A549 (cell line): Measurements from ENCODE around the gene PEX26. TPM values are rescaled to one million over a fixed set of nuclear protein-coding genes. Genes with fewer than 3 reads are reported as not detected.

ENCODE experiments used
- ATAC-seq, 2 experiments: fragments of 200-7000 bp in 1 of 2; fragments of >200 bp in 1 of 2; cut with Nextera tagmentation in 1 of 2; cut with Tn5 transposase in 1 of 2; 3 replicates each; pipeline versions ENCODE4 v1.8.0 to v1.9.1; 2018 to 2020; ENCODE audit warnings: mild to moderate bottlenecking in 1 of 2, moderate library complexity in 1 of 2
- CTCF ChIA-PET: fragments of 300-600 bp; sonication (Branson Sonifier 250); formaldehyde crosslinking; extraction: SDS; loops from one replicate; lab custom pipeline; 2021; ENCODE audit warnings: antibody characterized with exemption, inconsistent platforms; lab: Yijun Ruan, JAX
- POLR2A ChIA-PET: fragments of 350-600 bp; formaldehyde crosslinking; extraction: SDS; loops from one replicate; lab custom pipeline; 2021; ENCODE audit warnings: antibody characterized with exemption, inconsistent platforms; lab: Yijun Ruan, JAX
- DNase-seq, 2 experiments: peaks; one replicate each; pipeline versions ENCODE4 v3.0.0 to v3.0.0-alpha.2; 2011 to 2016; ENCODE audit warnings: low read depth in 1 of 2, low spot score in 1 of 2
- FAIRE-seq: peaks from 2 replicates; lab custom pipeline; 2011; peaks lifted over from hg19 to GRCh38; lab: Jason Lieb, UNC
- H3K27ac ChIP-seq, 2 experiments: fragments of >200 bp; sonication (Bioruptor Twin); formaldehyde crosslinking; 3 replicates each; pipeline ENCODE4 v1.5.1; 2016 to 2017
- H3K4me1 ChIP-seq: fragments of >200 bp; sonication (Bioruptor Twin); formaldehyde crosslinking; 3 replicates; pipeline ENCODE4 v1.6.1; 2016
- H3K4me2 ChIP-seq: fragments of >200 bp; sonication (Bioruptor Twin); formaldehyde crosslinking; 3 replicates; pipeline ENCODE4 v1.6.1; 2016
- H3K4me3 ChIP-seq: fragments of >200 bp; sonication (Bioruptor Twin); formaldehyde crosslinking; 3 replicates; pipeline ENCODE4 v1.5.1; 2016
- H3K9me3 ChIP-seq: fragments of >200 bp; sonication (Bioruptor Twin); formaldehyde crosslinking; 3 replicates; pipeline ENCODE4 v1.6.1; 2016
- BHLHE40 ChIP-seq: IDR thresholded peaks from 2 replicates; pipeline ENCODE4 v1.6.1; 2012; ENCODE audit warnings: low read depth, low read length, inconsistent platforms
- CBX2 ChIP-seq: fragments of 200-600 bp; sonication (generic); IDR thresholded peaks from 2 replicates; pipeline ENCODE4 v1.6.1; 2016; ENCODE audit warnings: low read depth, mild to moderate bottlenecking, borderline replicate concordance
- EHF ChIP-seq: fragments of 250-450 bp; sonication (Bioruptor Pico); IDR thresholded peaks from 2 replicates; pipeline ENCODE4 v1.5.0; 2020; ENCODE audit warnings: mild to moderate bottlenecking
- EP300 ChIP-seq, 2 experiments: fragments of >200 bp; sonication (Bioruptor Twin); formaldehyde crosslinking; IDR thresholded peaks; 2 replicates in 1 of 2; 3 replicates in 1 of 2; pipeline ENCODE4 v1.6.1; 2016 to 2017
- FOSB ChIP-seq: fragments of 250-450 bp; sonication (Bioruptor Pico); IDR thresholded peaks from 2 replicates; pipeline ENCODE4 v1.5.0; 2020; ENCODE audit warnings: mild to moderate bottlenecking, moderate library complexity
- GATA3 ChIP-seq: IDR thresholded peaks from 2 replicates; pipeline ENCODE4 v1.6.1; 2012; ENCODE audit warnings: borderline replicate concordance
- HEYL ChIP-seq: fragments of 250-450 bp; sonication (Bioruptor Pico); IDR thresholded peaks from 2 replicates; pipeline ENCODE4 v1.8.0; 2021; ENCODE audit warnings: mild to moderate bottlenecking, moderate library complexity
- JUN ChIP-seq, 2 experiments: fragments of >200 bp; sonication (Bioruptor Twin); formaldehyde crosslinking; IDR thresholded peaks; 2 replicates in 1 of 2; 3 replicates in 1 of 2; pipeline ENCODE4 v1.6.1; 2016 to 2017
- JUNB ChIP-seq: fragments of >200 bp; sonication (Bioruptor Twin); formaldehyde crosslinking; IDR thresholded peaks from 2 replicates; pipeline ENCODE4 v1.6.1; 2016
- MAFK ChIP-seq: fragments of 450-650 bp; IDR thresholded peaks from 2 replicates; pipeline ENCODE4 v1.6.1; 2014; ENCODE audit not compliant: partially characterized antibody
- MYC ChIP-seq: IDR thresholded peaks from 2 replicates; pipeline ENCODE4 v1.6.1; 2012; ENCODE audit warnings: mild to moderate bottlenecking, inconsistent platforms, low read length, improper control_type of control experiment, borderline replicate concordance
- NPAS2 ChIP-seq: fragments of 250-450 bp; sonication (Bioruptor Pico); IDR thresholded peaks from 2 replicates; pipeline ENCODE4 v1.8.0; 2022; ENCODE audit warnings: mild to moderate bottlenecking, moderate library complexity, borderline replicate concordance
- PHF8 ChIP-seq: fragments of 200-600 bp; sonication (generic); IDR thresholded peaks from 2 replicates; pipeline ENCODE4 v1.6.1; 2016; ENCODE audit warnings: low read depth, mild to moderate bottlenecking, antibody characterized with exemption, moderate library complexity, borderline replicate concordance
- POLR2A ChIP-seq: IDR thresholded peaks from 2 replicates; pipeline ENCODE4 v1.6.1; 2012; ENCODE audit warnings: mild to moderate bottlenecking, low read length
- POLR2AphosphoS2 ChIP-seq: conservative IDR thresholded peaks from 2 replicates; pipeline ENCODE4 v1.6.1; 2012; ENCODE audit warnings: low read length, improper control_type of control experiment, inconsistent platforms
- RAD21 ChIP-seq, 2 experiments: fragments of >200 bp in 1 of 2; sonication (Bioruptor Twin) in 1 of 2; formaldehyde crosslinking in 1 of 2; IDR thresholded peaks in 1 of 2; conservative IDR thresholded peaks in 1 of 2; 2 replicates in 1 of 2; 3 replicates in 1 of 2; pipeline ENCODE4 v1.6.1; 2012 to 2018; ENCODE audit warnings: inconsistent platforms in 1 of 2
- RARB ChIP-seq: fragments of 250-450 bp; sonication (Bioruptor Pico); IDR thresholded peaks from 2 replicates; pipeline ENCODE4 v1.8.0; 2021; ENCODE audit warnings: mild to moderate bottlenecking, moderate library complexity
- SMC3 ChIP-seq: fragments of >200 bp; sonication (Bioruptor Twin); formaldehyde crosslinking; IDR thresholded peaks from 3 replicates; pipeline ENCODE4 v1.6.1; 2018; ENCODE audit warnings: inconsistent platforms
- TP53 ChIP-seq: fragments of 250-450 bp; sonication (Bioruptor Pico); IDR thresholded peaks from 2 replicates; pipeline ENCODE4 v1.5.0; 2021; ENCODE audit warnings: mild to moderate bottlenecking, moderate library complexity
- ZC3H11A ChIP-seq: fragments of 450-650 bp; IDR thresholded peaks from 2 replicates; pipeline ENCODE4 v1.6.1; 2014; ENCODE audit warnings: antibody characterized with exemption, mild to moderate bottlenecking
- ZFP36 ChIP-seq: fragments of 450-650 bp; IDR thresholded peaks from 2 replicates; pipeline ENCODE4 v1.6.1; 2014; ENCODE audit warnings: borderline replicate concordance; ENCODE audit not compliant: partially characterized antibody
- ZNF302 ChIP-seq: fragments of 250-450 bp; sonication (Bioruptor Pico); IDR thresholded peaks from 2 replicates; pipeline ENCODE4 v1.9.0; 2021; ENCODE audit warnings: inconsistent platforms, mild to moderate bottlenecking, moderate library complexity
- ZSCAN20 ChIP-seq: fragments of 250-450 bp; sonication (Bioruptor Pico); IDR thresholded peaks from 2 replicates; pipeline ENCODE4 v1.8.0; 2022; ENCODE audit warnings: mild to moderate bottlenecking, moderate library complexity
- WGBS: methylation state at CpG from one replicate; pipeline ENCODE4 v1.1.6; 2017; ENCODE audit errors: missing lambda C conversion rate; 5-methylcytosine and 5-hydroxymethylcytosine counted together
- polyA plus RNA-seq, 4 experiments: library from polyadenylated mRNA; depleted of rRNA in 3 of 4; stranded (reverse); fragments of >200 nt; fragmentation: RNase III in 1 of 4; extraction: RNeasy Plus Mini Kit Qiagen cat#74134 plus additional on column Dnase treatment in 1 of 4; gene quantifications; 2 replicates in 3 of 4; 3 replicates in 1 of 4; pipeline ENCODE4 v1.2.3, GENCODE V29; 2011 to 2017
- TF ChIP-seq, protein P1 (sequence below): fragments of 150-350 bp; IDR thresholded peaks from 2 replicates; pipeline ENCODE4 v1.6.1; 2014; ENCODE audit warnings: low read depth, mild to moderate bottlenecking, low read length
- TF ChIP-seq, protein P2 (sequence below): fragments of 250-450 bp; sonication (Bioruptor Pico); IDR thresholded peaks from 2 replicates; pipeline ENCODE4 v1.5.0; 2020; ENCODE audit warnings: low read depth, mild to moderate bottlenecking, moderate library complexity
- TF ChIP-seq, protein P3 (sequence below): fragments of 450-650 bp; IDR thresholded peaks from 2 replicates; pipeline ENCODE4 v1.6.1; 2014; ENCODE audit warnings: antibody characterized with exemption

Gene PEX26
- polyA plus RNA-seq, 2 of the 4 experiments (the other 2 are of a cell fraction): 11.8 to 12.4 TPM

DNA sequence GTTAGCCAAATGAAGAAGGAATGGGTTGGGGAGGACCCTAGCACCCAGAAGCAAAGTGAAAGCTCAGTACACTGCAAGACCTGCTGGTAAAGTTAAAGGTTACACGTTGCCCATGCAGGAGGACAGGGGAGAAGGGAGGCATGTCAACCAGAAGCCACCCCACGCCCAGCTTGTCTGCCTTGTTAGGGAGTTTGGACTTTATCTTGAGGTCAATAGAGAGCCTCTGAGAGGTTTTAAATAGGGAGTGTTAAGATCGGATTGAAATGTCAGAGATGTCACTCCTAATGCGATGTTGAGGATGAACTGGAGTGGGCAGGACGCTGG, 18.7 kb upstream of the PEX26 start (continued):
- no peak for TF ChIP-seq MYC
- no peak for TF ChIP-seq PHF8
- TF ChIP-seq TP53 (CRISPR knock-in tag): no peak

DNA sequence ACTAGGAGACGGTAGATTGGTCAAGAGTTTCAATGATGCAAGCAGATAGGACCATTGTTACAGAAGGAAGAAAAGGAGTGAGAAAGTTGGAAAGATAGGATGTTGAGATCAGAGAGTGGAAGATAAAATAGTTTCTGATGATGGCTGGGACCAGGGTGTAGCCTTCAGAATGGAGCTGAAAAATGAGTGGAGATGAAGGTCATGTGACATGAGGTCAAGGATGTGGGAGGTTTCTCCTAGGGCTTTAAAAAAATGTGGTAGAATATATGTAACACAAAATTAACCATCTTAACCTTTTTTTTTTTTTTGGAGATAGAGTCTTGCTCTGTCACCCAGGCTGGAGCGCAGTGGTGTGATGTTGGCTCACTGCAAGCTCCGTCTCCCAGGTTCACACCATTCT, 18.3 kb upstream of the PEX26 start:
- Histone ChIP-seq H3K9me3 (no peaks in the 10 kb centered on the region), H3K4me1 (peaks cover 76% of the 10 kb centered on the region), H3K4me2 (no peak overlapping the region), H3K4me3 (no peak overlapping the region), H3K27ac (peak overlapping the region; percentile 92 to 95; a peak in 5 of 6 replicates)
- CTCF ChIA-PET: interaction anchor here (1.2 to 6.6 kb wide), 2 partner anchors 14 to 16 kb away, joined by 3 to 37 read pairs; no protein-coding TSS in a partner anchor
- TF ChIP-seq PHF8 (no peak), RAD21 (conservative IDR thresholded peaks at IDR 0.05 in 1 of 2, IDR thresholded peaks at IDR 0.05 in 1 of 2) (no peak), BHLHE40 (no peak)
- TF ChIP-seq, protein P1, sequence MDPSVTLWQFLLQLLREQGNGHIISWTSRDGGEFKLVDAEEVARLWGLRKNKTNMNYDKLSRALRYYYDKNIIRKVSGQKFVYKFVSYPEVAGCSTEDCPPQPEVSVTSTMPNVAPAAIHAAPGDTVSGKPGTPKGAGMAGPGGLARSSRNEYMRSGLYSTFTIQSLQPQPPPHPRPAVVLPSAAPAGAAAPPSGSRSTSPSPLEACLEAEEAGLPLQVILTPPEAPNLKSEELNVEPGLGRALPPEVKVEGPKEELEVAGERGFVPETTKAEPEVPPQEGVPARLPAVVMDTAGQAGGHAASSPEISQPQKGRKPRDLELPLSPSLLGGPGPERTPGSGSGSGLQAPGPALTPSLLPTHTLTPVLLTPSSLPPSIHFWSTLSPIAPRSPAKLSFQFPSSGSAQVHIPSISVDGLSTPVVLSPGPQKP: no peak
- 96% methylated on average over 3 of the region's 3 CpGs for WGBS
- DNase-seq (no peak), ATAC-seq (no peak), FAIRE-seq (no peak)
- POLR2A ChIA-PET: no interaction called here

DNA sequence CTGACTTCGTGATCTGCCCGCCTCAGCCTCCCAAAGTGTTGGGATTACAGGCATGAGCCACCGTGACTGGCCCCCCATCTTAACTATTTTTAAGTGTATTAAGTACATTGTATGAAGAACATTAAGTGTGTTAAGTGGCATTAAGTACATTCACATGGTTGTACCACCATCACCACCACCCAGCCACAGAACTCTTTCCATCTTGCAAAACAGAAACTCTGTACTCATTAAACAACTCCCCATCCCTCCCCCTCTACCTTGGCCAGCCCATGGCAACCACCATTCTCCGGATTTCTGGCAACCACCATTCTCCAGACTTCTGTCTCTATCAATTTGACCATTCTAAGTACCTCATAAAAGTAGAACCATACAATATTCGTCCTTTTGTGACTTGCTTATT, 17.8 kb upstream of the PEX26 start:
- Histone ChIP-seq H3K4me3 (no peak overlapping the region), H3K27ac (peak overlapping the region; percentile 92 to 95; a peak in 5 of 6 replicates), H3K9me3 (no peaks in the 10 kb centered on the region)
- POLR2A ChIA-PET: no interaction called here
- FAIRE-seq: no peak
- no peak for ATAC-seq
- TF ChIP-seq JUNB (no peak), PHF8 (no peak), RAD21 (conservative IDR thresholded peaks at IDR 0.05 in 1 of 2, IDR thresholded peaks at IDR 0.05 in 1 of 2) (no peak), CBX2 (no peak), HEYL (CRISPR knock-in tag) (no peak), RARB (CRISPR knock-in tag) (no peak), JUN (IDR thresholded peaks at IDR 0.05) (no peak), FOSB (CRISPR knock-in tag) (no peak), MAFK (no peak), ZSCAN20 (no peak), NPAS2 (no peak)
- TF ChIP-seq, protein P1: no peak
- TF ChIP-seq, all 56 proteins: peak for 0
- no peak for DNase-seq
- Histone ChIP-seq H3K4me1 (peaks cover 81% of the 10 kb centered on the region), H3K4me2 (peak overlapping the region; percentile 77; the same call in 1 of the 3 replicates)
- WGBS: 93% methylated on average over 5 of the region's 5 CpGs
- CTCF ChIA-PET: interaction anchor here (4.0 to 6.6 kb wide), 2 partner anchors 15 to 16 kb away, joined by 37 to 38 read pairs; no protein-coding TSS in a partner anchor

DNA sequence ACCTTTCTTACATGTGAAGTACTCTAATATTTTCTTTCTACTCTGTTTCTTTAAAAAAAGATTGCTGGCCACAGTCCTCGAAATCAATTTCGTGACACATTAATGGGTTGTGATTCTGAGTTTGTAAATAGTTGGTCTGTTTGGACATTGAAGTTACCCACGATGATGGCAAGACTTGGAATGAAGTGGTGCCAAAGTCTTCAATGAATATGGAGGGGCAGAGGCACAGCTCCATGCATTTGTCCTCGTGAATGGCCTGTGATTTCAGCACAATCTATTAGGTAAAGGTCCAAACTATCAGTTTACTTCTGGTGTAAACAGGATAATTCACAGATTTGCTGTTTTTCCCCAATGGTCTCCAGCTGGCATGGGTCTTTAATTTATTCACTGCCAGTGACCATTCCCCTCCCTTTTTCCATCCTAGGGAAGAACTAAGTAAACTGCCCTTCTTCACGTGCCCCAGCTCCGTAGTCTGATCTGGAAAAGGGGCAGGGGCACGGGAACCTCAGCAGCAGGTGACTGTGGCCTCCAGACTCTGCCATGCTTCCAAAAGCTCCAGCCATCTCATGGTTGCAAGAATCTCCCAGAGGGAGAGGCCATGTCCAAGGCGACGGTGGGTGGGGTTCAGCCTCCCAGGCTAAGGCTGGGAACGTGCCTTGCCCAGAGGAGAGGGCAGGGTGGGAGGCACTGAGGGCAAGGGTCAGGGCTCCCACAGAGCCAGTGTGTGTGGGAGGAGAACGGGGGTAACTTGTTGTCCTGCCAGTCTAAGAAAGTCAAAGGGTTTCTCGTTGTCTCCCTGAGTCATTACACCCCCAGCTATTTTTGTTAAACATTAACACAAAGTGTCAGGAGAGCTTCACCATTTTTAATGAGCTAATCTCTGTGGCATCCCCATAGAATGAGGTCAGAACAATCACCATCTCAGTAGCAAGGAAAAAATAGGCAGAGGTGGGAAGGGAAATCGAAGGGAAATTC, 16.9 kb upstream of the PEX26 start:
- ATAC-seq: peak; percentile 79 to 83
- DNase-seq: peak; percentile 74 to 80
- 4% methylated on average over 11 of the region's 13 CpGs for WGBS
- Histone ChIP-seq H3K27ac (peak overlapping the region; percentile 92 to 95), H3K9me3 (no peaks in the 10 kb centered on the region), H3K4me3 (no peak overlapping the region), H3K4me2 (peak overlapping the region; percentile 77), H3K4me1 (peaks cover 84% of the 10 kb centered on the region)
- CTCF ChIA-PET: interaction anchor here (0.6 to 4.0 kb wide), 3 partner anchors 15 to 120 kb away, joined by 3 to 38 read pairs (median 3); no protein-coding TSS in a partner anchor
- POLR2A ChIA-PET: no interaction called here
- no peak for FAIRE-seq
- TF ChIP-seq SMC3 (no peak), POLR2AphosphoS2 (no peak), JUNB (peak; percentile 61), EHF (CRISPR knock-in tag) (no peak), ZNF302 (CRISPR knock-in tag) (no peak), EP300 (IDR thresholded peaks at IDR 0.05) (peak in 1 of 2 experiments; percentile 27; a peak in 1 of 5 replicates), JUN (IDR thresholded peaks at IDR 0.05) (peak in 1 of 2 experiments; percentile 39; a peak in 2 of 5 replicates), NPAS2 (no peak), GATA3 (peak; percentile 61; the same call in 1 of the 2 replicates), BHLHE40 (no peak), ZFP36 (no peak), PHF8 (no peak), MAFK (no peak), ZC3H11A (no peak), POLR2A (no peak)
- TF ChIP-seq, protein P2, sequence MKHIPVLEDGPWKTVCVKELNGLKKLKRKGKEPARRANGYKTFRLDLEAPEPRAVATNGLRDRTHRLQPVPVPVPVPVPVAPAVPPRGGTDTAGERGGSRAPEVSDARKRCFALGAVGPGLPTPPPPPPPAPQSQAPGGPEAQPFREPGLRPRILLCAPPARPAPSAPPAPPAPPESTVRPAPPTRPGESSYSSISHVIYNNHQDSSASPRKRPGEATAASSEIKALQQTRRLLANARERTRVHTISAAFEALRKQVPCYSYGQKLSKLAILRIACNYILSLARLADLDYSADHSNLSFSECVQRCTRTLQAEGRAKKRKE (CRISPR knock-in tag): no peak
- TF ChIP-seq, protein P3, sequence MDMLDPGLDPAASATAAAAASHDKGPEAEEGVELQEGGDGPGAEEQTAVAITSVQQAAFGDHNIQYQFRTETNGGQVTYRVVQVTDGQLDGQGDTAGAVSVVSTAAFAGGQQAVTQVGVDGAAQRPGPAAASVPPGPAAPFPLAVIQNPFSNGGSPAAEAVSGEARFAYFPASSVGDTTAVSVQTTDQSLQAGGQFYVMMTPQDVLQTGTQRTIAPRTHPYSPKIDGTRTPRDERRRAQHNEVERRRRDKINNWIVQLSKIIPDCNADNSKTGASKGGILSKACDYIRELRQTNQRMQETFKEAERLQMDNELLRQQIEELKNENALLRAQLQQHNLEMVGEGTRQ: no peak
